ENCODE results near the gene FCGR3A. TPM values are rescaled to one million over a fixed set of nuclear protein-coding genes. Genes with fewer than 3 reads are reported as not detected.

Gene FCGR3A
- total and polyA plus RNA-seq, 2 experiments from 2014 or later = not detected

DNA sequence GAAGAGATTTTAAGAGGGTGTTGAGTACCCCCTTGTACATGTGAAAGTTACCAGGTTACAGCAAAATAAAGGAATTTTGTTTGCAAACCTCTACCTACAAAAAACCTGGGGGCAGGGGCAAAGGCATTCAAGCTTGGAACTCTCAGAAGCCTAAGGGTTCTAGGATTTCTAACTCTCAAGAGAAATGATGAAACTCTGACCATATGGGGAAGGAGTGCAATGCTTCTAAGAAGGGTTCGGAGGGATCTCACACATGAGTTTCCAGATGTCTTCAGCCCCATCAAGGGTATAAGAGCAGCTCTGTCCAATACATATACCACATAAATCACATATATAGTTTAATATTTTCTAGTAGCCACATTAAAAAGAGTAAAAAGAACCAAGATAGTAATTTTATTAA lies 51.7 kb downstream of the FCGR3A start:
- no peak overlapping the region for H3K4me3 Mint-ChIP-seq
- Histone ChIP-seq H3K27ac (ENCODE audit: low read depth) (no peak overlapping the region), H3K36me3 (ENCODE audit: insufficient read depth) (no peaks in the 10 kb centered on the region), H3K79me2 (replicated peaks; ENCODE audit: insufficient read depth) (no peaks in the 10 kb centered on the region), H3K4me3 (no peak overlapping the region), H3K27me3 (ENCODE audit: insufficient read depth) (no peaks in the 10 kb centered on the region), H3K4me2 (no peak overlapping the region), H4K20me1 (replicated peaks; ENCODE audit: insufficient read depth) (no peaks in the 10 kb centered on the region), H2AFZ (no peak overlapping the region), H3K9me2 (ENCODE audit: insufficient read depth) (no peaks in the 10 kb centered on the region), H3F3A (replicated peaks; ENCODE audit: low read depth) (no peaks in the 10 kb centered on the region), H3K4me1 (ENCODE audit: insufficient read depth) (no peaks in the 10 kb centered on the region)
- no peaks in the 10 kb centered on the region; the same call in 2 of the 3 replicates for H3K4me1 Mint-ChIP-seq
- no peaks in the 10 kb centered on the region for H3K9me3 Mint-ChIP-seq
- no peak overlapping the region for H3K27ac Mint-ChIP-seq
- DNase-seq (ENCODE audit: low spot score) (no peak), ATAC-seq (no peak)
- no peak for TF ChIP-seq EZH2phosphoT487 (IDR thresholded peaks at IDR 0.05; ENCODE audit: unreplicated experiment)
- no peak for TF ChIP-seq ZNF331 (CRISPR knock-in tag; IDR thresholded peaks at IDR 0.05; ENCODE audit: low read depth)
- TF ChIP-seq, protein P1, sequence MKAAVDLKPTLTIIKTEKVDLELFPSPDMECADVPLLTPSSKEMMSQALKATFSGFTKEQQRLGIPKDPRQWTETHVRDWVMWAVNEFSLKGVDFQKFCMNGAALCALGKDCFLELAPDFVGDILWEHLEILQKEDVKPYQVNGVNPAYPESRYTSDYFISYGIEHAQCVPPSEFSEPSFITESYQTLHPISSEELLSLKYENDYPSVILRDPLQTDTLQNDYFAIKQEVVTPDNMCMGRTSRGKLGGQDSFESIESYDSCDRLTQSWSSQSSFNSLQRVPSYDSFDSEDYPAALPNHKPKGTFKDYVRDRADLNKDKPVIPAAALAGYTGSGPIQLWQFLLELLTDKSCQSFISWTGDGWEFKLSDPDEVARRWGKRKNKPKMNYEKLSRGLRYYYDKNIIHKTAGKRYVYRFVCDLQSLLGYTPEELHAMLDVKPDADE (IDR thresholded peaks at IDR 0.05) = no peak
- TF ChIP-seq REST (IDR thresholded peaks at IDR 0.05; ENCODE audit: unreplicated experiment) = no peak
- TF ChIP-seq, protein P2, sequence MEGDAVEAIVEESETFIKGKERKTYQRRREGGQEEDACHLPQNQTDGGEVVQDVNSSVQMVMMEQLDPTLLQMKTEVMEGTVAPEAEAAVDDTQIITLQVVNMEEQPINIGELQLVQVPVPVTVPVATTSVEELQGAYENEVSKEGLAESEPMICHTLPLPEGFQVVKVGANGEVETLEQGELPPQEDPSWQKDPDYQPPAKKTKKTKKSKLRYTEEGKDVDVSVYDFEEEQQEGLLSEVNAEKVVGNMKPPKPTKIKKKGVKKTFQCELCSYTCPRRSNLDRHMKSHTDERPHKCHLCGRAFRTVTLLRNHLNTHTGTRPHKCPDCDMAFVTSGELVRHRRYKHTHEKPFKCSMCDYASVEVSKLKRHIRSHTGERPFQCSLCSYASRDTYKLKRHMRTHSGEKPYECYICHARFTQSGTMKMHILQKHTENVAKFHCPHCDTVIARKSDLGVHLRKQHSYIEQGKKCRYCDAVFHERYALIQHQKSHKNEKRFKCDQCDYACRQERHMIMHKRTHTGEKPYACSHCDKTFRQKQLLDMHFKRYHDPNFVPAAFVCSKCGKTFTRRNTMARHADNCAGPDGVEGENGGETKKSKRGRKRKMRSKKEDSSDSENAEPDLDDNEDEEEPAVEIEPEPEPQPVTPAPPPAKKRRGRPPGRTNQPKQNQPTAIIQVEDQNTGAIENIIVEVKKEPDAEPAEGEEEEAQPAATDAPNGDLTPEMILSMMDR (conservative IDR thresholded peaks at IDR 0.05; ENCODE audit: low read depth in 2 of 2) = no peak
- H3K36me3 Mint-ChIP-seq (ENCODE audit: low read depth) = no peaks in the 10 kb centered on the region
- peaks cover 2% of the 10 kb centered on the region for H3K27me3 Mint-ChIP-seq (ENCODE audit: insufficient read depth, low read depth, poor library complexity)

DNA sequence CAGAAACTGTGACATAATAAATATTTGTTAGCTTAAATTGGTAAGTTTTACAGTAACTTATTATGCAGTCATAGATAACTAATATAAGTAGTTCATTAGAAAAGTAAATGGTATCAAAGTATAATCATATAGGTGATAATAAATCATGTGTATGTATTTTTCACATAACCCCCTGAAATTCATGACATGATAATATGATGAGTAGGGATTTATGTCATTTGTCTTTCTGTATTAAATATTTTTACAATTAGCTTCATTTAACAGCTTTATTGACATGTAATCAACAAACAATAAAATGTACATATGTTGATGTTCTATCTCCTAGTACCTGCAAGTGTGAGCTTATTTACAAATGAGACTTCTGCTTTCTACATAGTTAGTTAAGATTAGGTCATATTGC lies 54.1 kb downstream of the FCGR3A start:
- DNase-seq (ENCODE audit: low spot score) (no peak), ATAC-seq (no peak)
- Mint-ChIP-seq H3K4me3 (no peak overlapping the region), H3K27ac (no peak overlapping the region), H3K9me3 (no peaks in the 10 kb centered on the region), H3K27me3 (ENCODE audit: insufficient read depth, low read depth, poor library complexity) (peaks cover 1% of the 10 kb centered on the region), H3K4me1 (no peaks in the 10 kb centered on the region; the same call in 1 of the 3 replicates), H3K36me3 (ENCODE audit: low read depth) (no peaks in the 10 kb centered on the region)
- H3F3A ChIP-seq (replicated peaks; ENCODE audit: low read depth) = no peaks in the 10 kb centered on the region
- H3K9me2 ChIP-seq (ENCODE audit: insufficient read depth) = no peaks in the 10 kb centered on the region
- H3K4me2 ChIP-seq = no peak overlapping the region
- no peak overlapping the region for H3K4me3 ChIP-seq
- no peaks in the 10 kb centered on the region for H3K36me3 ChIP-seq (ENCODE audit: insufficient read depth)
- no peak overlapping the region for H3K27ac ChIP-seq (ENCODE audit: low read depth)
- no peak overlapping the region for H2AFZ ChIP-seq
- H3K4me1 ChIP-seq (ENCODE audit: insufficient read depth) = no peaks in the 10 kb centered on the region
- H3K79me2 ChIP-seq (replicated peaks; ENCODE audit: insufficient read depth) = no peaks in the 10 kb centered on the region
- H4K20me1 ChIP-seq (replicated peaks; ENCODE audit: insufficient read depth) = no peaks in the 10 kb centered on the region
- H3K27me3 ChIP-seq (ENCODE audit: insufficient read depth) = no peaks in the 10 kb centered on the region
- TF ChIP-seq JUNB (IDR thresholded peaks at IDR 0.05; ENCODE audit: unreplicated experiment) = no peak
- no peak for TF ChIP-seq ZNF114 (CRISPR knock-in tag; IDR thresholded peaks at IDR 0.05)
- no peak for TF ChIP-seq NANOG (IDR thresholded peaks at IDR 0.05; ENCODE audit: borderline replicate concordance)
- TF ChIP-seq STAT1 (IDR thresholded peaks at IDR 0.05; ENCODE audit: unreplicated experiment) = no peak
- no peak for TF ChIP-seq CREB1 (CRISPR knock-in tag; IDR thresholded peaks at IDR 0.05; ENCODE audit: low read depth)
- TF ChIP-seq, protein P1 (IDR thresholded peaks at IDR 0.05) = no peak
- TF ChIP-seq EZH2 (IDR thresholded peaks at IDR 0.05; ENCODE audit: low read depth, unreplicated experiment) = no peak
- no peak for TF ChIP-seq REST (IDR thresholded peaks at IDR 0.05; ENCODE audit: unreplicated experiment)
- no peak for TF ChIP-seq ZNF331 (CRISPR knock-in tag; IDR thresholded peaks at IDR 0.05; ENCODE audit: low read depth)

All from GM23338 (cell line).